AG10803 (cell line): Measurements from ENCODE around the gene IGFL3.
"Not testable (repeated sequence)": the region's sequence is repeated elsewhere in the genome, so short reads cannot be mapped to it uniquely, and the experiment has no call there.

Experiments
- DNase-seq: peaks from one replicate; pipeline ENCODE4 v3.0.0; 2010; ENCODE audit warnings: low read depth
- H3K4me3 ChIP-seq: 2 replicates; pipeline ENCODE4 v1.5.1; 2011; ENCODE audit warnings: mild to moderate bottlenecking, low read length, control low read depth
- TF ChIP-seq, protein P1 (sequence below): conservative IDR thresholded peaks from 2 replicates; pipeline ENCODE4 v1.5.1; 2011; ENCODE audit warnings: mild to moderate bottlenecking, low read length, control low read depth, inconsistent platforms

Gene IGFL3

DNA sequence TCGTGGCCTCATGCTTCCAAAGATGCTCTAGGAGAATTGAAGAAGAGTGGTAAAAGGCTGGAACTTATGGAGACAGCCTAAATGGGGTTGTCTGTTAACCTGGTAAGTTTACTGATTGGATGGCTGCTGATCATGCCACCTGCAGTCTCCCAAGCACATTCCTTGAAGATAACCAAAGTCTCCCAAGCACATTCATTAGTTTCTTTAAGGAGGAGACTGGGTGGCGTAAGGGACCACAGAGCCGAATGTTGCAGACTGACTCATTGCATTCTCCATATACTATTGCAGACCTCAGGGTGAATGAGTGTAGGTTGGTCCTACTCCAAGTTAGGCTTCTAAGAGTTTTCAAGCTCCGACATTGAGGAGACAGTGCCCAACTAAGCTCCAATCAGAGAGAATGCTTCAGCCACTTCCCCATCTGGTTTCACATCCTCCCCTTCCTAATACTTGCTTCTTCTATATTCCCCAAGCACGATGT, at the start of gene IGFL3:
Gene IGFL3 (minus strand): TSS at position 51 of the 478 bp plus-strand sequence. CDS start 39 bp downstream, at position 12.
- peak; percentile 48 for DNase-seq
- TF ChIP-seq, protein P1, sequence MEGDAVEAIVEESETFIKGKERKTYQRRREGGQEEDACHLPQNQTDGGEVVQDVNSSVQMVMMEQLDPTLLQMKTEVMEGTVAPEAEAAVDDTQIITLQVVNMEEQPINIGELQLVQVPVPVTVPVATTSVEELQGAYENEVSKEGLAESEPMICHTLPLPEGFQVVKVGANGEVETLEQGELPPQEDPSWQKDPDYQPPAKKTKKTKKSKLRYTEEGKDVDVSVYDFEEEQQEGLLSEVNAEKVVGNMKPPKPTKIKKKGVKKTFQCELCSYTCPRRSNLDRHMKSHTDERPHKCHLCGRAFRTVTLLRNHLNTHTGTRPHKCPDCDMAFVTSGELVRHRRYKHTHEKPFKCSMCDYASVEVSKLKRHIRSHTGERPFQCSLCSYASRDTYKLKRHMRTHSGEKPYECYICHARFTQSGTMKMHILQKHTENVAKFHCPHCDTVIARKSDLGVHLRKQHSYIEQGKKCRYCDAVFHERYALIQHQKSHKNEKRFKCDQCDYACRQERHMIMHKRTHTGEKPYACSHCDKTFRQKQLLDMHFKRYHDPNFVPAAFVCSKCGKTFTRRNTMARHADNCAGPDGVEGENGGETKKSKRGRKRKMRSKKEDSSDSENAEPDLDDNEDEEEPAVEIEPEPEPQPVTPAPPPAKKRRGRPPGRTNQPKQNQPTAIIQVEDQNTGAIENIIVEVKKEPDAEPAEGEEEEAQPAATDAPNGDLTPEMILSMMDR: no peak
- no peak within 1 kb of the TSS for H3K4me3 ChIP-seq

DNA sequence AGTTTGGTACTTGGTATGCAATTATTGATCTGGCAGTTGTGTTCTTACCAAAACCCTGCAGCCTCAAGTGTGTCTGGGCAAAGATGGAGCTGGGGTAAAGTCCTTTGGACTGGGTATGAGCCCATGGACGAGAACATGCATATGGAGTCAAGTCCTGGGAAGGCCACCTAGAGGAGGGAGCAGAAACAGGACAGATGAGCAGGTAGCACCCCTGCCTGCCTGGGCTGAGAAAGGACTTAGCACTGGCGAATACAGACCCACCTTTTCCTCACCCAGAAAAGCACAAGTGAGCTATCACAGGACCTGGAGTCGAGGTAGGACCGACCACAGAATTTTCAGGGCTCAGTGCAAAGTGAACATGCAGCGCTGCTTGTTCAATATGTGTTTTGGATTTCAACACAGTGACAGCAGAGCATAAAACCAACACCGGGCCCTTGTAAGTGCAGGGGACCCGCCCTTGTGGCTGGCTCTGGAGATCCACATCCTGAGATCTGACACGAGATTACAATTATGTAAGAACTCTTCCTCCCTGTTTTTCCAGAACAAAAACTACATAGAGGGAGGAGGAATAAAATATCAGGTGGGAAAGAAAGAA, 49.5 kb upstream of the IGFL3 start:
- TF ChIP-seq, protein P1: no peak
- no peak overlapping the region for H3K4me3 ChIP-seq
- no peak for DNase-seq

DNA sequence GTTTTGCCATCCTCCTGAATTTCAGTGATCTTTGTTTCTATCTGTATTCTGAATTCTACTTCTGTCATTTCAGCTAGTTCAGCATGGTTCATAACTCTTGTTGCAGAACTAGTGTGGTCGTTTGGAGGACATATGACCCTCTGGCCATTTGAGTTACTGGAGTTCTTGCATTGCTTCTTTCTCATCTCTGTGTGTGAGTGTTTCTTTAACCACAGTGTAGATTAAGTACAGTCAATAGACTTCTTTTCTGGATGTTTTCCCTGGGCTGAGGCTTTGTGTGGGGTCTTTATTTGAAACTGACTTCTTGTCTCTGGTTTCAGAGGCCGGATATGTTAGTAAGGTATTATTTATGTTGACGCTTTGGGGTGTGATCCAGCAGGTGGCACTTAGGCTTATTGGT, 38.2 kb upstream of the IGFL3 start:
- TF ChIP-seq, protein P1: no peak

DNA sequence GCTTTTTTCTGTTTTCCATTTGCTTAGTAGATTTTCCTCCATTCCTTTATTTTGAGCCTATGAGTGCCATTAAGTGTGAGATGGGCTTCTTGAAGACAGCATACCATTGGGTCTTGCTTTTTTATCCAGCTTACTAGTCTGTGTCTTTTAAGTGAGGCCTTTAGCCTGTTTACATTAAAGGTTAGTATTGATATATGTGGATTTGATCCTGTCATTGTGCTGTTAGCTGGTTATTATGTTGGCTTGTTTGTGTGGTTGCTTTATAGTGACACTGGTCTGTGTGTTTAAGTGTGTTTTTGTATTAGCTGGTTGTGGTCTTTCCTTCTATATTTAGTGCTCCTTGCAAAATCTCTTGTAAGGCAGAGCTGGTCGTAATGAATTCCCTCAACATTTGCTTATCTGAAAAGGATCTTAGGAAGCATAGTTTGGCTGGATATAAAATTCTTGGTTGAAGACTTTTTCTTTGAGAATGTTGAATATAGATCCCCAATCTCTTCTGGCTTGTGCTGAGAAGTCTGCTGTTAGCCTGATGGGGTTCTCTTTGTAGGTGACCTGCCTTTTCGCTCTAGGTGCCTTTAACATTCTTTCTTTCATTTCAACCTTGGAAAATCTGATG, 37.3 kb upstream of the IGFL3 start:
- not testable (repeated sequence) for H3K4me3 ChIP-seq, DNase-seq

More for the DNA sequence above, 38.2 kb upstream of the IGFL3 start:
- no peak for DNase-seq
- no peak overlapping the region for H3K4me3 ChIP-seq

DNA sequence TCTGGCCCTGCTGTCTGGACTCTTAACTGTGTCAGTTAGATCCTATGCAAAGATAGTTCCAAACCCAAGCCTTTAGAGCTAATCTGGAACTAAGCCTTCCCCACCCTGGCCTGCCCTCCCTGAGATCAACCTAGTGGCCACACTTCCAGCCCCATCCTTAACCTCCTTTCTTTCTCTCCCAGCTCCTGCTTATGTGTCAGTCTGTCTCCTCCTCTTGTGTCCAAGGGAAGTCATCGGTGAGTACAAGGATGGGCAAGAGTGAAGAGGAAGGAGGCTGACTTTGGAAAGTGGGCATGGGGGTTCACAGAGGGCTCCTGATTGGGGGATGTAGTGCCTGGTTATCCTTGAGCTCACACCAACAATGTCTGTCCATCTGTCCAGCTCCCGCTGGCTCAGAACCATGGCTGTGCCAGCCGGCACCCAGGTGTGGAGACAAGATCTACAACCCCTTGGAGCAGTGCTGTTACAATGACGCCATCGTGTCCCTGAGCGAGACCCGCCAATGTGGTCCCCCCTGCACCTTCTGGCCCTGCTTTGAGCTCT, 35.8 kb upstream of the IGFL3 start:
- no peak overlapping the region for H3K4me3 ChIP-seq
- TF ChIP-seq, protein P1: no peak
- no peak for DNase-seq

DNA sequence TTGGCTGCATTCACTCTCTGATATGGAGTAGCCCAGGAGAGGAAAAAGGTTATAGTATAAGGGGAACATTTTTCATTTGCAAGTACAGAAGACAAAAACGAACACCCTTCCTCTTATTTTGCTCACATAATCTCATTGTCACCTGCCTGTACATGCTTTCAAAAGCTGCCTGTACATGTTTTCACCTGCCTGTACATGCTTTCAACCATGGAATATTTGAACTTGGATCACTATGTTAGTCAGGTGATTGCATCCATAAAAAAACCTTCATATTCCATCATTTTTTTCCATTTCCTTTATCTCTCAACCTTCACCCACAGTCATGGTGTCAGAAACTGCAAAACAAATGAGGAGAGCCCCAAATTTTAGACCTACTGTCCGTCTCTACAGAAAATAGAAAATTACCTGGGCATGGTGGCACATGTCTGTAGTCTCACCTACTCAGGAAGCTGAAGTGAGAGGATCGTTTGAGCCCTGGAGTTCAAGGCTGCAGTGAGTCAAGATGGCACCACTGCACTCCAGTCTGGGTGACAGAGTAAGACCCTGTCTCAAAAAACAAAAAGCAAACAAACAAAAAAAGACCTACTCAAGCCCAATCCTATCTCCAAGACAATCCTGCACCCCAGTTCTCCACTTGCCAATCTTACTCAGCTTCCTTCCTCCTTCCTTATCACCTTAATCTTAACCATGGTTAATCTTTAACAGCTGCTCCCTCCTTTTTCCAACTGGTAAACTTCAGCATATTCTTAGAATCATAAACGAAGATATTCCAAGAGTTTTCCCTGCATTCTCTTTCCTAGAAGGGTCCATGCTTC, 35.1 kb upstream of the IGFL3 start:
- DNase-seq: no peak
- TF ChIP-seq, protein P1: no peak

DNA sequence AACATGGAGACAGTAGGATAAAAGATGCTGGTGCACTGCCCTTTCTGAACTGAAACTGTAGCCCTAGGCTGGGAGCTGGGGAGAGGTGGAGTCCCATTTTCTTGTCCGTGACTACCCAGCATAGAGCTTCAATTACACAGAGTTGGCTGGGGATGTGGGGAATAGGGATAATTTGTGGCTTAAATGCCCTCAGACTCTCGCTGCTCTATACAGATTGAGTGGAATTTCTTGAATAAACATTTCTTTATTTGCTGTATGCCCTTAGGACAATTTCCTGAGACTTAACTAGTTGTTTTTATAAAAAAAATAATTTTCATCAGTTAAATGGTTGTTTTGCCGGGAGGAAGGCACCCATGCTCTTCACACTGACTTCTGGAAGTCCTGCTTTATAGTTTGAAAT, 30.7 kb upstream of the IGFL3 start:
- no peak overlapping the region for H3K4me3 ChIP-seq
- no peak for DNase-seq
- TF ChIP-seq, protein P1: no peak

More for the DNA sequence above, 35.1 kb upstream of the IGFL3 start:
- no peak overlapping the region for H3K4me3 ChIP-seq
